ENCODE data around the gene SCAP. TPM values are rescaled to one million over a fixed set of nuclear protein-coding genes. Genes with fewer than 3 reads are reported as not detected.

SCAP gene
- total RNA-seq, 1 experiment from 2014 or later = 115 TPM

- TF ChIP-seq KAT7 (CRISPR knock-in tag; IDR thresholded peaks at IDR 0.05; ENCODE audit: borderline replicate concordance) (no peak), ZNF532 (CRISPR knock-in tag; IDR thresholded peaks at IDR 0.05; ENCODE audit: borderline replicate concordance) (no peak), ZNF263 (CRISPR knock-in tag; IDR thresholded peaks at IDR 0.05; ENCODE audit: low read depth) (no peak), RELA (CRISPR knock-in tag; IDR thresholded peaks at IDR 0.05; ENCODE audit: borderline replicate concordance) (no peak), ETV6 (CRISPR knock-in tag; IDR thresholded peaks at IDR 0.05) (no peak), ATF3 (CRISPR knock-in tag; conservative IDR thresholded peaks at IDR 0.05) (no peak), USF2 (CRISPR knock-in tag; IDR thresholded peaks at IDR 0.05) (no peak), SMAD4 (CRISPR knock-in tag; IDR thresholded peaks at IDR 0.05) (no peak)
Measured at GRCh38 chr3:47409688-47410416, 65.9 kb downstream of the SCAP start (continued).

GRCh38 chr3:47409284-47409683 lies 66.5 kb downstream of the SCAP start:
- ChIA-PET POLR2A (no interaction called here), CTCF (interaction anchor here (1.9 to 5.6 kb wide), 2 partner anchors 13 to 21 kb away, joined by 6 to 49 read pairs; no protein-coding TSS in a partner anchor)
- Mint-ChIP-seq H3K27ac (no peak overlapping the region), H3K4me1 (no peaks in the 10 kb centered on the region), H3K27me3 (ENCODE audit: low read depth) (no peaks in the 10 kb centered on the region), H3K4me3 (no peak overlapping the region), H3K36me3 (peaks cover 26% of the 10 kb centered on the region), H3K9me3 (no peaks in the 10 kb centered on the region)
- TF ChIP-seq CBFB (CRISPR knock-in tag; IDR thresholded peaks at IDR 0.05; ENCODE audit: low read depth) = no peak
- TF ChIP-seq ZNF219 (CRISPR knock-in tag; IDR thresholded peaks at IDR 0.05; ENCODE audit: borderline replicate concordance) = no peak
- no peak for TF ChIP-seq ELF4 (CRISPR knock-in tag; IDR thresholded peaks at IDR 0.05; ENCODE audit: low read depth)
- TF ChIP-seq ZBTB43 (CRISPR knock-in tag; IDR thresholded peaks at IDR 0.05) = no peak
- TF ChIP-seq RORB (CRISPR knock-in tag; IDR thresholded peaks at IDR 0.05) = no peak
- no peak for TF ChIP-seq JAZF1 (CRISPR knock-in tag; IDR thresholded peaks at IDR 0.05)
- ATAC-seq (no peak), DNase-seq (ENCODE audit: low spot score) (no peak)

- POLR2A ChIA-PET = no interaction called here
- H3K27ac Mint-ChIP-seq = no peak overlapping the region
- H3K4me1 Mint-ChIP-seq = no peaks in the 10 kb centered on the region
- DNase-seq (ENCODE audit: low spot score) (no peak), ATAC-seq (no peak)
- H3K4me3 Mint-ChIP-seq = no peak overlapping the region
- no peaks in the 10 kb centered on the region for H3K27me3 Mint-ChIP-seq (ENCODE audit: low read depth)
- H3K36me3 Mint-ChIP-seq = peaks cover 26% of the 10 kb centered on the region
- no peaks in the 10 kb centered on the region for H3K9me3 Mint-ChIP-seq
- CTCF ChIA-PET = interaction anchor here (1.9 to 5.6 kb wide), 2 partner anchors 13 to 21 kb away, joined by 6 to 49 read pairs; no protein-coding TSS in a partner anchor
- TF ChIP-seq ATF3 (CRISPR knock-in tag; conservative IDR thresholded peaks at IDR 0.05) = no peak
- no peak for TF ChIP-seq KAT7 (CRISPR knock-in tag; IDR thresholded peaks at IDR 0.05; ENCODE audit: borderline replicate concordance)
- TF ChIP-seq, protein P1, sequence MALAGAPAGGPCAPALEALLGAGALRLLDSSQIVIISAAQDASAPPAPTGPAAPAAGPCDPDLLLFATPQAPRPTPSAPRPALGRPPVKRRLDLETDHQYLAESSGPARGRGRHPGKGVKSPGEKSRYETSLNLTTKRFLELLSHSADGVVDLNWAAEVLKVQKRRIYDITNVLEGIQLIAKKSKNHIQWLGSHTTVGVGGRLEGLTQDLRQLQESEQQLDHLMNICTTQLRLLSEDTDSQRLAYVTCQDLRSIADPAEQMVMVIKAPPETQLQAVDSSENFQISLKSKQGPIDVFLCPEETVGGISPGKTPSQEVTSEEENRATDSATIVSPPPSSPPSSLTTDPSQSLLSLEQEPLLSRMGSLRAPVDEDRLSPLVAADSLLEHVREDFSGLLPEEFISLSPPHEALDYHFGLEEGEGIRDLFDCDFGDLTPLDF (CRISPR knock-in tag; IDR thresholded peaks at IDR 0.05) = no peak
- no peak for TF ChIP-seq CREB1 (CRISPR knock-in tag; IDR thresholded peaks at IDR 0.05)
- no peak for TF ChIP-seq ETV6 (CRISPR knock-in tag; IDR thresholded peaks at IDR 0.05)
- TF ChIP-seq RORB (CRISPR knock-in tag; IDR thresholded peaks at IDR 0.05) = no peak
- TF ChIP-seq RELA (CRISPR knock-in tag; IDR thresholded peaks at IDR 0.05; ENCODE audit: borderline replicate concordance) = no peak
- no peak for TF ChIP-seq NR2C2 (CRISPR knock-in tag; IDR thresholded peaks at IDR 0.05)
- no peak for TF ChIP-seq FOXK1 (CRISPR knock-in tag; IDR thresholded peaks at IDR 0.05)
- no peak for TF ChIP-seq CTCF (IDR thresholded peaks at IDR 0.05)
- TF ChIP-seq ZNF317 (CRISPR knock-in tag; IDR thresholded peaks at IDR 0.05; ENCODE audit: borderline replicate concordance, low read depth) = no peak
- TF ChIP-seq ZNF263 (CRISPR knock-in tag; IDR thresholded peaks at IDR 0.05; ENCODE audit: low read depth) = no peak
- no peak for TF ChIP-seq MXD4 (CRISPR knock-in tag; IDR thresholded peaks at IDR 0.05; ENCODE audit: borderline replicate concordance)
- no peak for TF ChIP-seq TEAD4 (CRISPR knock-in tag; IDR thresholded peaks at IDR 0.05)
- no peak for TF ChIP-seq SOX15 (CRISPR knock-in tag; IDR thresholded peaks at IDR 0.05)
Measured at GRCh38 chr3:47408839-47409229, 66.9 kb downstream of the SCAP start.
